Activated T-cell treated with anti-CD3 and anti-CD28 coated beads, Interleukin-2, amount 50 U/mL, for 48 hours (primary cell): ENCODE measurements around the gene DPF1.
"Not testable (repeated sequence)": the region's sequence is repeated elsewhere in the genome, so short reads cannot be mapped to it uniquely, and the experiment has no call there.

Experiments used
- DNase-seq, 2 experiments: peaks; one replicate each; pipeline ENCODE4 v3.0.0-alpha.2; 2020

Gene DPF1

DNA sequence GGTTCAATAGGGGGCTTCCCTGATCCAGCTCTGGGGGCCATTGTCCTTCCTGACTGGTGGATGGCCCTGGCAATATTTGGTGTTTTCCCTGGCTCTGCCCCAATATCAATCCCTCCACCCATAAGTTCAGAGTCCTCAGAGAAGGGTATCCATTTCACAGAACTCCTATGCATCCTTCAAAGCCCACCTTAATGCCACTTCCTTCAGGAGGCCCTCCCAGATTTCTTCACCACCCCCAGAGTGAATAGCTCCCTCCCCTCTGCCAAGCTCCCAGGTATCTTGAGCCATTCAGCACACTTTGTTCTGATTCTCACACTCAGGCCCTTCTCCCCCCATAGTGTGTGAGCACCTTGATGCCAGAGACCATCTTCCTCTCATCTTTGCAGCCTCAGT is 26.4 kb upstream of the DPF1 start:
- no peak for DNase-seq

DNA sequence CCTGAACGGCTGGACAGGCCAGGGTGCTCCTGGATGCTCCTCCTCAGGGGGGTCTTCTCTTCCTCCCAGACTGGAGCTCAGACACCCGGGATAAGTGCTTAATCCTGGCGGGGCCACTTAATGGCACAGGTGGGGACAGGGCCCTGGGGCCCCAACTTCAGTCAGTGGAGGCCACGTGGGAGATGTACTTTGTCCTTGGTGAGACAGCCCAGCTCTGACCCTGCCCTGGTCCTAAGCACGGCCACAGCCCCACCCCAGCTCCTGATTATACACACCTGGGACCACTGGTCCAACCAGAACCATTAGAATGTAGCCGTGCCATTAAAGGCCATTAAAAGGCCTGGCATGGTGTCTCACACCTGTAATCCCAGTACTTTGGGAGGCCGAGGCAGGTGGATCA is 24.4 kb upstream of the DPF1 start:
- no peak for DNase-seq

DNA sequence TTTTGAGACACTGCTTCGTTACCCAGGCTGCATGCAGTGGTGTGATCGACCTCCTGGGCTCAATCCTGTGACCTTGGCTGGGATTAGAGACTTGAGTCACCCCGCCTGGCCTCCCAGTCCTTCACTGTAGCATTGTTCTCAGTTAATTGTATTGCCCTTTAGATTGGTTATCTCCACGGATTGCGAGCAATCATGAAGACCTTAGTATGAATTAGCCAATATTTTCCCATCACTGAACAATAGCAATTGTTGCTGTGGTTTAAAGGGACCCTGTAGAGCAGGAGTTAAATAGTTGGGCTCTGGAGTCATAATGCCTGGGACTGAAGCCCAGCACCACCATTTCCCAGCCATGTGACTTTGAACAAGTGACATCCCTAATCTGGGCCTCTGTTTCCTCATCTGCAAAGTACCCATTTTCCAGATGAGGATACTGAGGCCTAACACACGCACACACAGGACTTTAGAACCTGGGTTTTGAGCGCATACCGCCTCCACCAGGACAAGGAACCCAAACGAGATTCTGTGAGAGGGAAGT is 23.8 kb upstream of the DPF1 start:
- DNase-seq = no peak

DNA sequence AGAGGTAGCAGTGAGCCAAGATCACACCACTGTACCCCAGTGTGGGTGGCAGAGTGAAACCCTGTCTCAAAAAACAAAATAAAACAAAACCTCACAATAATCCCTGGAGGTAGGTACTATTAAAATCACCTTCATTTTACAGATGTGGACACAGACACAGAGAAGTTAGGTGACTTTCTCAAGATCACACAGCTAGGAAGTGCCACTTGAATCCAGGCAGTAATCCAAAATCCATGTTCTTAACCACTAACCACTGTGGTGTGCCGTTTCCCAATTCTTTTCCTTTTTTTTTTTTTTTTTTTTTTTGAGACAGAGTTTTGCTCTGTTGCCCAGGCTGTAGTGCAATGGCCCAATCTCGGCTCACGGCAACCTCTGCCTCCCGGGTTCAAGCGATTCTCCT is 23.1 kb upstream of the DPF1 start:
- DNase-seq = no peak

DNA sequence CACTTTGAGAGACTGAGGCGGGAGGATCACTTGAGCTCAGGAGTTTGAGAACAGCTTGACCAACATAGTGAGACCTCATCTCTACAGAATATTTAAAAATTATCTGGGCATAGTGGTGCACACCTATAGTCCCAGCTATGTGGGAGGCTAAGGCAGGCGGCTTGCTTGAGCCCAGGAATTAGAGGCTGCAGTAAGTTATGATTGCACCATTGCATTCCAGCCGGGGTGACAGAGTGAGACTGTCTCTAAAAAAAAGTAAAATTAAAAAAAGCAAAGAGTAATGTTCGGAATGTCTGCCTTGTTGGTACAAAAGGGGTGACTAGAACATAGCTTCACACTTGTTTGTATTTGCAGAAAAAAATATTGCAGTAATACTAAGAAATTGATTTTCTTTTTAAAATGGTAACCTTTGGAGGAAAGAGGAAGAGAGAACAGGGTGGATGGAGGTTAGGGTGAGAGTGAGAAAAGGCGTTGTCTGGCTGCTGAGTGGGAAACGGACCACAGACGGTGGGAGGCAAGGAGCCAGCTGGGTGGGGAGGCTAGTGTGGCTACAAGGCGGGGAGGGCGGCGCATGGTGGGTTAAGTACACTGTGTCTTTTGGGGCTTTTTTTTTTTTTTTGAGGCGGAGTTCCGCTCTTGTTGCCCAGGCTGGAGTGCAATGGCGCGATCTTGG is 21.9 kb upstream of the DPF1 start:
- DNase-seq = no peak

DNA sequence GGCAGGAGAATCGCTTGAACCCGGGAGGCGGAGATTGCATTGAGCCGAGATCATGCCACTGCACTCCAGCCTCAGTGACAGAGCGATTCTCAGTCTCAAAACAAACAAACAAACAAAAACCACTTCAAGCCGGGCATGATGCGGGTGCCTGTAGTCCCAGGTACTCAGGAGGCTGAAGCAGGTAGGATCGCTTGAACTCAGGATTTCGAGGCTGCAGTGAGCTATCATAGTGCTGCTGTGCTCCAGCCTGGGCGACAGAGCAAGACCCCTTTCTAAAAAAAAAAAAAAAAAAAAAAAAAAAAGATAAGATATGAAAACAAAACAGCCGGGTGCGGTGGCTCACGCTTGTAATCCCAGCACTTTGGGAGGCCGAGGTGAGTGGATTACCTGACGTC is 19.3 kb upstream of the DPF1 start:
- no peak for DNase-seq

DNA sequence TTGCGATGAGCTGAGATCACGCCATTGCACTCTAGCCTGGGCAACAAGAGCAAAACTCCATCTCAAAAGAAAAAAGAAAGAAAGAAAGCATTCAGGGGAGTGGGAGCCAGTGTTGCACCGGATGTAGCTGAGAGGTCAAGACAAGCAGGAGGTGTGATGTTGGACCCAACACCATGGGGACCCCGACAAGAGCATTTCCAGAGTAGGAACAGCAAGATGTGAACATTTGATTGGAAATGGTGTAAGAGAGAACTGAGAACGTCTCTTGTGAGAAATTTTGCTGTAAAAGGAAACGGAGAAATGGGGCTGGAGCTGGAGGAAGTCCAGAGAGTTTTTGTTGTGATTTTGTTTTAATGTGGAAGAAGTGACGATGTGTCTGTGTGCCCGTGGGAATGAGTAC is 15.8 kb upstream of the DPF1 start:
- no peak for DNase-seq

DNA sequence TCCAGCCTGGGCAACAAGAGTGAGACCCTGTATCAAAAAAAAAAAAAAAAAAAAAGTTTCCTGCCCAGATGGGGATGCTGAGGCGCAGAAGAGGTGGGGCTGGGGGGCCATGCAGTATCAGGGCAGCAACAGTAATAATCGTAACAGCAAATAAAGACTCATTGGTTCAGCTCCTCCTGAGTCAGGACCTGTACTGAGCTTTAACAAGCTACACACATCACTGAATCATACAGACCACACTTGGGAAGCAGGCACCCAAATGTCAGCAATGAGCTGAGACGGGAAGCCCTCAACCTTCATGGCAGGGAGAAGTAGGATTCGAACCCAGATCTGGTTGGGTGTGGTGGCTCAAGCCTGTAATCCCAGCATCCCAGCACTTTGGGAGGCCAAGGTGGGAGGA is 10.6 kb upstream of the DPF1 start:
- no peak for DNase-seq

DNA sequence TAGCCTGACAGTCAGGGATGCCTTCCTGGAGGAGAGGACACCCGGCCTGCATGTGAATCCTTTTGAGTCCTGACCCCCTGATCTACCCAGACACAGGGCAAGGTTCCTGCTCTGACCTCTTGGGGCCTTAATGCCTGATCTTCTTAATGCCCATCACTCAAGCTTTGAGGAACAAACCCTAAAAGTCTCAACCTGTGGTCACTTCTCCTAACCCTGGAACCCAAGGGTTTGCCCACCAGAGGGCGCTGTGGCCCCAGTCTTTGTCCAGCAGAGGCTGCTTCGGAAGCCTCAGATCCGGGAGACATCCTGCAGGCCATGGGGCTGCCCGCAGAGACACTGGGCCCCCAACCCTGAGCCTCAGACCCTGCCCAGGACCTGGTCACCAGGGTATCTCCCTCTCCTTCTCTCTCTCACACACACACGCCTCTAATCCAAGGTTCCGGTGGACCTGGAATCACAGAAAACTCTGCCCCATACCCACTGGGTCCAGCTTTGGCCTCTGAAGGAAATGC is 9.8 kb upstream of the DPF1 start:
- peak; percentile 88 to 89 for DNase-seq

DNA sequence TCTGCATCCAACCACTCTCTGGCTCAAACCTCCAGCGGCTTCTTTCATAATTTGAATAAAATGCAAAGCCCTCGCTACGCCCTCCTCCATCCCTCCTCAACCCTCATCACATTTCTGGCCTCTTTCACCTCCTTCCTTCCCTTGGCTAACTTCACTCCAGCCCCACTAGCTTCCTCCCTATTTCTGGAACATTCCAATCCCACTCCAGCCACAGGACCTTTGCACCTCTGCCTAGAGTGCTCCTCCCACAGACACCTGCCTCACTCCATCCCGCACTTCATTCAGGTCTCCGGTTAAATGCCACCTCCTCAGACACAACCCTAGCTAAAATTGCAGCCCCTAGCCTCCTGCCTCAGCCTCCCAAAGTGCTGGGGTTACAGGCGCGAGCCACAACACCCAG is 7.9 kb upstream of the DPF1 start:
- DNase-seq = no peak

DNA sequence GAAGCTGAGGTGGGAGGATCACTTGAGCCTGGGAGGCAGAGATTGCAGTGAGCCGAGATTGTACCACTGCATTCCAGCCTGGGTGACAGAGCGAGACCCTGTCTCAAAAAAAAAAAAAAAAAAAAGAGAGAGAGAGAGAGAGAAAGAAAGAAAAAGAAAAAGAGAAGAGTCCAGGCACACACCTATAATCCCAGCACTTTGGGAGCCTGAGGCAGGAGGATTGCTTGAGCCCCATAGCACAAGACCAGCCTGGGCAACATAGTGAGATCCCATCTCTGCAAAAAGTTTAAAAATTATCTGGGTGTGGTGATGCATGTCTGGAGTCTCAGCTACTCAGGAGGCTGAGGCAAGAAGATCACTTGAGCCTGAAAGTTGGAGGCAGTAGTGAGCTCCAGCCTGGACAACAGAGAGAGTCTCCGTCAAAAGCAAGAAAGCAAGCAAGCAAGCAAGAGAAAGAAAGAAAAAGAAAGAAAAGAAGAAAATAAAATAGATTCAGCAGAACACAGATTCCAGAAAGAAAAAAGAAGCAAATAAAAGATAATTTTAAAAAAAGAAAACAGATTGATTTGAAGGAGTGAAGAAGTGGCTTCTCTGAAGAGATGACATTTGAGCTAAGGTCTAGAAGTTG is 6.6 kb upstream of the DPF1 start:
- not testable (repeated sequence) for DNase-seq

DNA sequence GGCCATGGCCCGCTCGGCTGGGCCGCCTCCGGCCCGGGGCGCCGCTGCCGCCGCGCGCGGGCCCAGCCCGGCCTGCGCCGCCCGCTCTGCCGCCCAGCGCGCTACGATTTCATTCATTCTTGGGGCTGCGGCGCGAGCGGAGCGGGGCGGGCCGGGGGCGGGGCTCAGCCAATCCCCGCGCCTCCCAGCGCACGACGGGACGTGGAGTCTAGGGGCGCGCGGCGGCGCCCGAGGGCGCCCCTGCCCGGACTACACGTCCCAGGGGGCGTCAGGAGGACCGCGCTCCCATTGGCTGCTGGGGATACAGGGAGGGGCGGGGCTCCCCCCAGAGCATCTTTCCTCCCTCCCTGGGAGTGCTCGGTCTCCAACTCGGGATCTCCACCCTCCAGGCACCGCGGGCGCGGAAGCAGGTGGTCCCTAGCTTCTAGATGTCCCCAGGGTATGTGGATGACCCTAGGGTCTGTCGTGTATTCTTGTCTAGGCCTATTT is 5.6 kb upstream of the DPF1 start:
- peak; percentile 81 to 86 for DNase-seq

DNA sequence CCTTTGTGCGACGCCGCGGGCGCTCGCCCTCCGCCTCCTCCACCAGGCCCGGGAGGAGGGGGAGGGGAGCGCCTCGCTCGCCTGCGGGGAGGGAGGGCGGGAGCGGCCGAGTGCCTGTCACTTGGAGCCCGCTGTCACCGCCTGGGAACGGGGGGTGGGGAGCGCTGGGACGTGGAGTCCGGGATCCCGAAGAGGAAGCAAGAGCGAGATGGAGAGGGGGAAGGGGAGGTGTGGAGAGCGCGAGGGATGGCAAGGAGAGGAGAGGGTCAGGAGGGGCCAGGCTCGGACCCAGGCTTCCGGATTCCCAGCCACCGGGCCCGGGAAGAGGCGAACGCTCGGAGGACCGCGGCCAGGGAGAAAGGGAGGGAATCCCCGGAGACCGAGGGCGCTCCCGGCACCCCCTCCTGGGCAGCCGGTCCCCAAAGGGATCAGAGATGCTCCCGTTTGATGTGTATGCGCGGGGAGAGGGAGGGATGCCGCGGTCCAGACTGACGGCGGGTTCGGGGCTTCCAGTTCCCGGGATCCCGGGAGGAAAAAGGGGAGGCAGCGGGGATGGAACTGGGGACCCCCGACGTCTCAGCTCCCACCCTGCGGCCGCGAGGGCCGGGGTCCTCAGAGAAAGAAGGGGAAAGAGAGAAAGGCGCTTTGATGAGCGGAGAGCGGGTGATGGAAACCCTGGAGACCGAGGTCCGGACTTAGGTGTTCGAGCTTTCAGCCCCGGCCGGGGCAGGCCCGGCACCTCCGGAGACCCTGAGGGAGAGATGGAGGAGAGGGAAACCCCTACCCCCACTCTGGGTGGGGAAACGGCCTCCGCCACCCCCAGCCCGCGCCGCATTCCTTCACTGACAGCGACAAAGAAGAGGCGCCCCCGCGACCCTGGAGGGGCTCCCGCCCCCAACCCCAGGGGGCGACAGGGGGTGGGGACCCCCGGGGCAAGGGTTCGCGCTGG is 4.7 kb upstream of the DPF1 start:
- no peak for DNase-seq

DNA sequence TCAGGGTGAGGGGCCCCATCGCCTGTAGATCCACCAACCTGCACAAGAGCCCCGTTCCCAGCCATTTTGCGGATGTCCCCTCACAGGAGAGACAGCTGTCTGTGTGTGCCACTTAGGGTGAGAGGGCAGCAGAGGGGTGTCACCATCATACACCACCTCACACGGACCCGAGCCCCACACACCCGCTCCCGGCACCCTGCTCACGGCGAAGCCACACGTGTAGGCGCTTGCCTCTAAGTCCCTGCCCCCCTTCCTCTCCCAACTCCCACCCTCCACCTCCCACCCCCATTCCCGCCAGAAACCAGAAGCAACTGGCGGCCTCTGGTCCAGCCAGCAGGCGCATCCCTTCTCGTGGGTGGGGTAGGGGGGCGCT is 4.0 kb upstream of the DPF1 start:
- DNase-seq = no peak

DNA sequence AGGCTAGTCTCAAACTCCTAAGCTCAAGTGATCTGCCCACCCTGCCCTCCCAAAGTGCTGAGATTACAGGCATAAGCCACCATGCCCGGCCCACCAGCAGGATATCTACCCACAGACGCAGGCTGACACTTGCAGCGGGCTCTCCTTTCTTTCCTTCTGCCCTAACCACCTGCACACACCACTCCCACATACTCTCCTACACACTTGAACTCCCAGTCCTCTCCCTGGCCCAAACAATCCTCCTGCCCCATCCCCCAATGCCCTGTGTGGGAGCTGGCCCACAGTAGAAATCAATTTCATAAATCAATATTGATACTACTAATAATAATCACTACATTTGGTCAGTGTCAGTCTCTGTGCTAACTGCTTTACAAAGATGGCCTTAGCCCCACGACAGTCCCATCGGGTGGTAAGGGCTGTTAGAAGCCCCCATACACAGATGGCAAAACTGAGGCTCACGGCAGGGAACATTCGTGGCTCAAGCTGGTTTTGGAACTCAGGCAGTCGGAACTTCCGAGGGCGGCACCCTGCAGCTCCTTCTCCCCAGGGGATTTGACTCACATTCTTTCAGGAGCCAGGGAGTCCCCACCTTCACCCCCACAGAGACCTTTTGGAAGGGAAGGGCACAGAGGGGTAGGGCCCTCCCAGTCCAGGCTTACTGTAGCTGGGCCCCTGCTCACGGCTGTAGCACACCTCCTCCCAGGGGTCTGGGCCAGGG is 3.4 kb upstream of the DPF1 start:
- DNase-seq = no peak

DNA sequence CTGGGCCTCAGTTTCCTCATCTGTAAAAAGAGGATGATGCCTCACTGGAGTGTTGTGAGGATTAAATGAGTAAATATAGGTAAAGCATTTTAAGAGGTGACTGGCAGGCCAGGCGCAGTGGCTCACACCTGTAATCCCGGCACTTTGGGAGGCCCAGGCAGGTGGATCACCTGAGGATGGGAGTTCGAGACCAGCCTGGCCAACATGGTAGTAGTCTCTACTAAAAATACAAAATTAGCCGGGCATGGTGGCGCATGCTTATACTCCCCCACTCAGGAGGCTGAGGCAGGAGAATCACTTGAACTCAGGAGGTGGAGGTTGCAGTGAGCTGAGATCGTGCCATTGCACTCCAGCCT is 819 bp upstream of the DPF1 start:
- DNase-seq = not testable (repeated sequence)

DNA sequence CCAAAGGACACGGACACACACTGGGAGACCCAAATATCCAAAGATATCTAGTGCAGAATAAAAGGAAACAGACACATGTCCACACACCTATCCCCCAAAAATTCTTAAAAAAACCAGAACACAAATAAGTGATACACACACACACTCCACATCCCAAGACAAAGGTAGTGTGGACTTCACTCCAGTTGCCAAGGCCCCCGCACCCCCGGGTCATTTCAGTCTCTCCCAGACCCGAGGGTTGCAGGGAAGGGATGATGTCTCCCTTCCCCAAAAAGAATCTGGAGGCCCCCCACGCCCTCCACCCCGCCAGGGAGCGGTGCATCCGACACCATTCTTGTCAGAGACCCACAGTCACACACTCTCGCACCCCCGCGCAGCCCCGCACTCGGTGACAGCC is 407 bp downstream of the DPF1 start:
- DNase-seq = no peak

DNA sequence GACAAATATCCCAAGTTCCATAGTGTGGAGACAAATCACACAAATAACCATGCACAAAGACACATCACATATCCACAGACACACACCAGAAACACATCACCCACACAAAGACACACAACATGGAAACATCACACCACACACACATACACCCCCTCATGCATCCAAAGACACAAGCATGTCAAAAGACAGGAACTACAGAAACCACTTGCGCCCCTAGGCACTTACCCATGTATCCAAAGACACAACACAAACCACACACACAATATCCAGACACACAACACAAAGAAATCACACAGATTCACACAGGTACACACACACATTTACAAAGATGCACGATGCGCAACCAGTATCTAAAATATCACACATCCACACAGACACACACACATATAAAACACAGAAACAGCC is 901 bp downstream of the DPF1 start:
- no peak for DNase-seq

DNA sequence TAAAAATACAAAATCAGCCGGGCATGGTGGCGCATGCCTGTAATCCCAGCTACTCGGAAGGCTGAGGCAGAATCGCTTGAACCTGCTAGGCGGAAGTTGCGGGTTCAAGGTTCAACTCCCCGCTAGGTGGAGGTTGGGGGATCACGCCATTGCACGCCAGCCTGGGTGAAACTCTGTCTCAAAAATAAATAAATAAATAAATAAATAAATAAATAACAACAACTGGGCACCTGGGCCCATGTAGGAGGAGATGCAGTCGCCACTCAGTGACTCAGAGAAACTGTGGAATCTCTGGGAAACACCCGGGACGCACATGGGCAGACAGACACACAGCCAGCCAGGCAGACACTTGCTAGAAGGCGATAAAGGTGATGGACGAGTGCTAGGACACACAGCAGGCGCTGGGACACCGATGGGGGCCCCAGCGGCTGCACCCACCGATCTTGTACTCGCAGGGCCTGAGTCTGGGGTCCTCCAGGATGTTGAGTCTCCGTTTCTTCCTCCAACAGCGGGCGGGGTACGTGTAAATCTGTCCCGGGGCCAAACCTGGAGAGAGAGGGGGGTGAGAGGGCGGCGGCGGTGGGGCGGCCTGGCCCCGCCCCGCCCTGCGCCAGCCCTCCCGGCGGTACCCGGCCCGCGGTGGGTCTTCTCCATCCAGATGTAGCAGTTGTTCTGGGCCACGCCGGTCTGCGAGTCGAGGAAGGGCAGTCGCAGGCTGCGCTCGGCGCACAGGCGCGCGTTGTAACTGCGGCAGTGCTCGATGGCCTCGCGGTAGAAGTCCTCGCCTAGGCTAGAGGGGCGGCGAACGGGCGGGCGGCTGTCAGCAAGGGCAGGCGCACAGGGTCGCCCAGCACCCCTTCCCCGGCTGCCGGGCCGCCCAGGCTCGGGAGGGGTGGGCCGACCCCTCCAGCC is 1.8 kb downstream of the DPF1 start:
- DNase-seq = no peak

DNA sequence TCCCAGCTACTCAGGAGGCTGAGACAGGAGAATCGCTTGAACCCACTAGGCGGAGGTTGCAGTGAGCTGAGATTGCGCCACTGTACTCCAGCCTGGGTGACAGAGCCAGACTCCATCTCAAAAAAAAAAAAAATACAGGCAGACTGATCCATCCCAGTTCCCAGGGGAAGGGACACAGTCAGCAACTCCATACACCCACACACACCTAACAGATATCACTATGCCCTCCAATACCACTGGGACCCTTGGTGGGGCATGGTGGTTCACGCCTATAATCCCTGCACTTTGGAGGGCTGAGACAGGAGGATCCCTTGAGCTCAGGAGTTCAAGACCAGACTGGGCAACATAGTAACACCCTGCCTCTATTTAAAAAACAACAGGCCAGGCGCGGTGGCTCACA is 2.6 kb downstream of the DPF1 start:
- DNase-seq = no peak

DNA sequence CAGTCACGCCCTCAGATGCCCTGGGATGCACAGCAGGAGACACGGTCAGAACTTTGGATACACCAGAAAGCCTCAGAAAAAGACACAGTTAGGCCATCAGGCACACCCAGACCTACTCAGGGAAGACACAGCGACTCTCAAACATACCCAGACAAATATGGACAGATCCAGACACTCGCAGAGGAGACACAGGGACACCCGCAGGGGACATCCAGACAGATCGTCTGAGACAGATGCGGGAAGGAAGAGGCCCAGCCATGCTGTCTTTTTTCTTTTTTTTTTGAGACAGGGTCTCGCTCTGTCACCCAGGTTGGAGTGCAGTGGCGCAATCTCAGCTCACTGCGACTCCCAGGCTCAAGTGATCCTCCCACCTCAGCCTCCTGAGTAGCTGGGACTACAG is 4.8 kb downstream of the DPF1 start:
- no peak for DNase-seq

DNA sequence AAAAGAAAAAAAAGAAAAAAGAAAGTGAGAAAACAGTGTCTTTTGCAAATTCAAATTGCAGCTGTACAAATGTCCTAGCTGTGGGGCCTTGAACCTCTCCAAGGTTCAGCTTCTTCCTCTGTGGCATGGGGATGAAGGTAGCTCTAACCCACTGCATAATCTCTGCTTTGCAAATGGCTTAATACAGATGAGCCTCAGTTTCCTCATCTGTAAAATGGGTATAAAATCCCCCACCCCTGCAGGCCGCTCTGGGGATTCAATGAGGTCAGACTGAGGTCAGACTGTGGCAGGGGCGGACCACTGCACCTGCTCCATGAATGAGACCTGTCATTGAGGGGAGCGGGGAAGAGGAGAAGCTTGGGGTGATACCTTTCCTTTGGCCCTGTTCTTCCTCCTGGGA is 5.8 kb downstream of the DPF1 start:
- DNase-seq = no peak
